Astrocyte (in vitro differentiated cells and primary cell): Measurements from ENCODE around the gene ARFGAP2. TPM values are rescaled to one million over a fixed set of nuclear protein-coding genes. Genes with fewer than 3 reads are reported as not detected.
A peak's percentile ranks its signal among the peaks of the same experiment; 100 is the strongest.

Experiments
- DNase-seq: peaks from one replicate; pipeline ENCODE4 v3.0.0-alpha.2; 2010; ENCODE audit warnings: low read depth
- FAIRE-seq: peaks from 2 replicates; lab custom pipeline; 2011; peaks lifted over from hg19 to GRCh38; lab: Jason Lieb, UNC
- H2AFZ ChIP-seq: 2 replicates; pipeline ENCODE4 v1.6.0; 2012; ENCODE audit warnings: low read depth, low read length, inconsistent platforms
- H3K27ac ChIP-seq: 2 replicates; pipeline ENCODE4 v1.5.1; 2011; ENCODE audit warnings: low read depth, low read length, inconsistent platforms
- H3K27me3 ChIP-seq: 2 replicates; pipeline ENCODE4 v1.6.0; 2011; ENCODE audit warnings: low read length, inconsistent platforms; ENCODE audit not compliant: insufficient read depth
- H3K36me3 ChIP-seq: 2 replicates; pipeline ENCODE4 v1.5.1; 2011; ENCODE audit warnings: low read length, inconsistent platforms; ENCODE audit not compliant: insufficient read depth
- H3K4me1 ChIP-seq: 2 replicates; pipeline ENCODE4 v1.5.1; 2011; ENCODE audit warnings: low read length, inconsistent platforms; ENCODE audit not compliant: insufficient read depth
- H3K4me2 ChIP-seq: 2 replicates; pipeline ENCODE4 v1.6.0; 2012; ENCODE audit warnings: low read length, inconsistent platforms
- H3K4me3 ChIP-seq: 2 replicates; pipeline ENCODE4 v1.5.1; 2011; ENCODE audit warnings: low read depth, mild to moderate bottlenecking, low read length, inconsistent platforms; ENCODE audit not compliant: insufficient read depth
- H3K79me2 ChIP-seq: 2 replicates; pipeline ENCODE4 v1.6.0; 2012; ENCODE audit warnings: mild to moderate bottlenecking, low read length, inconsistent platforms; ENCODE audit not compliant: insufficient read depth
- H3K9ac ChIP-seq: 2 replicates; pipeline ENCODE4 v1.6.0; 2012; ENCODE audit warnings: mild to moderate bottlenecking, low read length, inconsistent platforms
- H3K9me3 ChIP-seq: 2 replicates; pipeline ENCODE4 v1.5.1; 2012; ENCODE audit warnings: low read depth, mild to moderate bottlenecking, low read length, inconsistent platforms; ENCODE audit not compliant: insufficient read depth
- H4K20me1 ChIP-seq: 2 replicates; pipeline ENCODE4 v1.6.0; 2012; ENCODE audit warnings: low read length, inconsistent platforms; ENCODE audit not compliant: insufficient read depth
- H3K27ac Mint-ChIP-seq: one replicate; pipeline ENCODE4 v1.8.0; 2021; ENCODE audit warnings: mild to moderate bottlenecking, mixed read lengths; ENCODE audit not compliant: unreplicated experiment
- H3K27me3 Mint-ChIP-seq: one replicate; pipeline ENCODE4 v1.8.0; 2021; ENCODE audit warnings: low read depth, mixed read lengths; ENCODE audit not compliant: unreplicated experiment
- H3K36me3 Mint-ChIP-seq: one replicate; pipeline ENCODE4 v1.8.0; 2021; ENCODE audit warnings: low read depth, mixed read lengths; ENCODE audit not compliant: unreplicated experiment
- H3K4me1 Mint-ChIP-seq: one replicate; pipeline ENCODE4 v1.8.0; 2021; ENCODE audit warnings: low read depth, mixed read lengths; ENCODE audit not compliant: unreplicated experiment
- H3K4me3 Mint-ChIP-seq: one replicate; pipeline ENCODE4 v1.8.0; 2021; ENCODE audit warnings: mild to moderate bottlenecking, moderate library complexity, mixed read lengths; ENCODE audit not compliant: unreplicated experiment
- H3K9me3 Mint-ChIP-seq: one replicate; pipeline ENCODE4 v1.8.0; 2021; ENCODE audit warnings: mild to moderate bottlenecking, mixed read lengths; ENCODE audit not compliant: unreplicated experiment
- EZH2 ChIP-seq: IDR thresholded peaks from 2 replicates; pipeline ENCODE4 v1.6.1; 2012; ENCODE audit warnings: mild to moderate bottlenecking, low read length, inconsistent platforms; ENCODE audit not compliant: insufficient read depth
- total RNA-seq: library from RNA; stranded (reverse); gene quantifications from 2 replicates; pipeline ENCODE4 v1.2.1, GENCODE V29; 2021
- TF ChIP-seq, protein P1 (sequence below): IDR thresholded peaks from 2 replicates; pipeline ENCODE4 v1.5.1; 2011; ENCODE audit warnings: low read depth, mild to moderate bottlenecking, inconsistent platforms, low read length, moderate library complexity; ENCODE audit not compliant: insufficient read depth

Gene ARFGAP2
- total RNA-seq, 1 donor from 2014 or later, result 51.0 TPM

DNA sequence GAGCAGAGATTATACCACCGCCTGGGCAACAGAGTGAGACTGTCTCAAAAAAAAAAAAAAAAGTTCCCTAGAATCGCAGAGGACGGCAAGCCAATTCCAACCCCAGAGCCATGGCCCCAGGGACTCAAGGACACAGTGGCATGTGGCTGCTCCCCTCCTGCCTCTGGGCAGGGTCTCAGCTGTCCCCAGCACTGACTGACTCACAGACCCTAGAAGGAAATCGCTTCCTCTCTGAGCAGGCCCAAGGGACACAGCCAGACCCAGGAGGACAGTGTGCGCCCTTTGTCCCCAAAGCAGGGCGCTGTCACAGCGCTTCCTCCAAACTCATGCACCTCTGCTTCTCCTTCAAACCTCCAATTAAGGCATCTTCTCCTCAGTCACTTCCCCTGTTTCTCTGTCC is 7.3 kb upstream of the ARFGAP2 start:
- Mint-ChIP-seq H3K27ac (no peak overlapping the region), H3K4me1 (peaks cover 10% of the 10 kb centered on the region), H3K36me3 (peaks cover 10% of the 10 kb centered on the region), H3K4me3 (peak overlapping the region; percentile 20), H3K27me3 (no peaks in the 10 kb centered on the region), H3K9me3 (no peaks in the 10 kb centered on the region)
- Histone ChIP-seq H4K20me1 (peaks cover 15% of the 10 kb centered on the region), H3K27ac (no peak overlapping the region), H2AFZ (no peak overlapping the region), H3K4me1 (peaks cover 27% of the 10 kb centered on the region), H3K79me2 (peaks cover 37% of the 10 kb centered on the region), H3K9ac (peak overlapping the region; percentile 80), H3K9me3 (no peaks in the 10 kb centered on the region), H3K27me3 (no peaks in the 10 kb centered on the region), H3K4me2 (peak overlapping the region; percentile 93), H3K4me3 (no peak overlapping the region), H3K36me3 (peaks cover 8% of the 10 kb centered on the region)
- TF ChIP-seq, protein P1, sequence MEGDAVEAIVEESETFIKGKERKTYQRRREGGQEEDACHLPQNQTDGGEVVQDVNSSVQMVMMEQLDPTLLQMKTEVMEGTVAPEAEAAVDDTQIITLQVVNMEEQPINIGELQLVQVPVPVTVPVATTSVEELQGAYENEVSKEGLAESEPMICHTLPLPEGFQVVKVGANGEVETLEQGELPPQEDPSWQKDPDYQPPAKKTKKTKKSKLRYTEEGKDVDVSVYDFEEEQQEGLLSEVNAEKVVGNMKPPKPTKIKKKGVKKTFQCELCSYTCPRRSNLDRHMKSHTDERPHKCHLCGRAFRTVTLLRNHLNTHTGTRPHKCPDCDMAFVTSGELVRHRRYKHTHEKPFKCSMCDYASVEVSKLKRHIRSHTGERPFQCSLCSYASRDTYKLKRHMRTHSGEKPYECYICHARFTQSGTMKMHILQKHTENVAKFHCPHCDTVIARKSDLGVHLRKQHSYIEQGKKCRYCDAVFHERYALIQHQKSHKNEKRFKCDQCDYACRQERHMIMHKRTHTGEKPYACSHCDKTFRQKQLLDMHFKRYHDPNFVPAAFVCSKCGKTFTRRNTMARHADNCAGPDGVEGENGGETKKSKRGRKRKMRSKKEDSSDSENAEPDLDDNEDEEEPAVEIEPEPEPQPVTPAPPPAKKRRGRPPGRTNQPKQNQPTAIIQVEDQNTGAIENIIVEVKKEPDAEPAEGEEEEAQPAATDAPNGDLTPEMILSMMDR, result no peak
- TF ChIP-seq EZH2, result no peak
- FAIRE-seq (no peak), DNase-seq (no peak)

- no peaks in the 10 kb centered on the region for H3K9me3 Mint-ChIP-seq
- Histone ChIP-seq H3K4me1 (peaks cover 26% of the 10 kb centered on the region), H3K79me2 (peaks cover 39% of the 10 kb centered on the region), H3K36me3 (peaks cover 8% of the 10 kb centered on the region), H3K4me3 (no peak overlapping the region), H3K27ac (no peak overlapping the region), H2AFZ (no peak overlapping the region), H3K9me3 (no peaks in the 10 kb centered on the region), H3K4me2 (no peak overlapping the region), H3K27me3 (no peaks in the 10 kb centered on the region), H3K9ac (no peak overlapping the region), H4K20me1 (peaks cover 15% of the 10 kb centered on the region)
- DNase-seq (no peak), FAIRE-seq (no peak)
- peak overlapping the region; percentile 53 for H3K27ac Mint-ChIP-seq
- TF ChIP-seq, protein P1, result no peak
- TF ChIP-seq EZH2, result no peak
- H3K4me3 Mint-ChIP-seq, result peak overlapping the region; percentile 20
- H3K27me3 Mint-ChIP-seq, result no peaks in the 10 kb centered on the region
- H3K36me3 Mint-ChIP-seq, result peaks cover 10% of the 10 kb centered on the region
- H3K4me1 Mint-ChIP-seq, result peaks cover 10% of the 10 kb centered on the region
These were observed 6.6 kb upstream of the ARFGAP2 start for GRCh38 chr11:47183031-47183856.

DNA sequence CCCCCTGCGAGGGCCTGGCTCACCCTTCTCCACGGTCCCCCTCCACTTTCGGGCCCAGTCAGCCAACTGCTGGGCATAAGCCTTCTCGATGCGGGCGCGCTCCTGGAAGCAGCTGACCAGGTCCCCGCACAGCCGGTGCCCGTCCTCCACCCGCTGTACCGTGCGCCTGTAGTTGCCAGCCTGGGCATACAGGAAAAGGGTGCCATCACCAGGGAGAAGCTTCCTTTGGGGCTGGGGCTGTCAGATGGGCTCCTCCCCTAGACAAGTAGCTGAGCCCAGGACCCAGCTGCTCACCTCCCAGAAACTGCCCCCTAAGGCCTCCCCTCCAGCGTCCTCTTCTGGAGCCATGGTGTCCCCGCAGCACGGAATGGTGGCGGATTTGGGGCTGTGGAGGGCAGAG is 5.7 kb upstream of the ARFGAP2 start:
- Mint-ChIP-seq H3K27ac (no peak overlapping the region), H3K4me3 (no peak overlapping the region), H3K9me3 (no peaks in the 10 kb centered on the region), H3K27me3 (no peaks in the 10 kb centered on the region), H3K4me1 (peaks cover 7% of the 10 kb centered on the region), H3K36me3 (peaks cover 10% of the 10 kb centered on the region)
- no peak overlapping the region for H2AFZ ChIP-seq
- H3K4me2 ChIP-seq, result no peak overlapping the region
- no peak overlapping the region for H3K4me3 ChIP-seq
- no peaks in the 10 kb centered on the region for H3K27me3 ChIP-seq
- FAIRE-seq (no peak), DNase-seq (no peak)
- H4K20me1 ChIP-seq, result peaks cover 15% of the 10 kb centered on the region
- peaks cover 39% of the 10 kb centered on the region for H3K79me2 ChIP-seq
- TF ChIP-seq, protein P1, result no peak
- no peak for TF ChIP-seq EZH2
- peaks cover 8% of the 10 kb centered on the region for H3K36me3 ChIP-seq
- no peak overlapping the region for H3K9ac ChIP-seq
- H3K27ac ChIP-seq, result no peak overlapping the region
- peaks cover 26% of the 10 kb centered on the region for H3K4me1 ChIP-seq
- no peaks in the 10 kb centered on the region for H3K9me3 ChIP-seq
